Breast epithelium (tissue), 4 donors: Measurements from ENCODE around the gene NDFIP2. TPM values are rescaled to one million over a fixed set of nuclear protein-coding genes. Genes with fewer than 3 reads are reported as not detected.

ENCODE experiments used
- DNase-seq, 2 donors: peaks; one replicate each; pipeline ENCODE4 v3.0.0-alpha.2; 2019; ENCODE audit warnings: low spot score in 2 of 2
- H3K27ac ChIP-seq, 2 donors: fragments of 200-600 bp; sonication (generic) in 1 of 2; one replicate each; pipeline ENCODE4 v1.5.1; 2016 to 2019; ENCODE audit warnings: mild to moderate bottlenecking in 1 of 2
- H3K27me3 ChIP-seq, 2 donors: fragments of 200-600 bp; sonication (generic) in 1 of 2; one replicate each; pipeline versions ENCODE4 v1.5.1 to v1.6.0; 2017 to 2019; ENCODE audit warnings: control low read depth in 1 of 2, mild to moderate bottlenecking in 1 of 2
- H3K36me3 ChIP-seq: fragments of 200-600 bp; one replicate; pipeline ENCODE4 v1.5.1; 2019
- H3K4me1 ChIP-seq, 2 donors: fragments of 200-600 bp; sonication (generic); one replicate each; pipeline ENCODE4 v1.5.1; 2016 to 2019; ENCODE audit warnings: control low read depth in 1 of 2
- H3K4me3 ChIP-seq, 3 donors: fragments of 200-600 bp; sonication (generic); 1 replicate in 2 of 3; 2 replicates in 1 of 3; pipeline ENCODE4 v1.5.1; 2016 to 2019; ENCODE audit warnings: mild to moderate bottlenecking in 3 of 3, moderate library complexity in 2 of 3
- H3K9me3 ChIP-seq, 2 donors: fragments of 200-600 bp; sonication (generic) in 1 of 2; one replicate each; pipeline ENCODE4 v1.5.1; 2016 to 2019; ENCODE audit warnings: control low read depth in 1 of 2
- CTCF ChIP-seq, 3 donors: fragments of 450-650 bp; IDR thresholded peaks; one replicate each; pipeline ENCODE4 v1.5.1; 2016 to 2017; ENCODE audit warnings: antibody characterized with exemption in 3 of 3, mild to moderate bottlenecking in 3 of 3, moderate library complexity in 3 of 3
- POLR2A ChIP-seq: fragments of 450-650 bp; IDR thresholded peaks from one replicate; pipeline ENCODE4 v1.6.1; 2016; ENCODE audit warnings: antibody characterized with exemption, mild to moderate bottlenecking, moderate library complexity
- POLR2AphosphoS5 ChIP-seq, 3 donors: sonication (generic); formaldehyde crosslinking; IDR thresholded peaks; one replicate each; pipeline ENCODE4 v1.6.1; 2017; ENCODE audit warnings: antibody characterized with exemption in 3 of 3
- intact Hi-C: fragments of 100-400 bp; cut with DNase I; formaldehyde crosslinking; loops from one replicate; pipeline ENCODE4 v1.15.1; 2023; ENCODE audit warnings: low total_unique reads
- total RNA-seq, 3 donors: library from RNA; depleted of rRNA; stranded (reverse); fragments of >200 nt; gene quantifications; one replicate each; pipeline ENCODE4 v1.1.0, GENCODE V29; 2016

The NDFIP2 gene
- total RNA-seq, 3 donors from 2014 or later, result 15.8 to 26.5 (median 22.6) TPM

- no peak for DNase-seq
- Histone ChIP-seq H3K4me3 (no peak overlapping the region), H3K36me3 (no peaks in the 10 kb centered on the region), H3K4me1 (no peaks in the 10 kb centered on the region), H3K27me3 (no peaks in the 10 kb centered on the region), H3K27ac (no peak overlapping the region), H3K9me3 (no peaks in the 10 kb centered on the region)
- intact Hi-C loops, result no loop called here
- TF ChIP-seq POLR2AphosphoS5 (IDR thresholded peaks at IDR 0.05) (no peak), POLR2A (no peak), CTCF (IDR thresholded peaks at IDR 0.05) (no peak)
These were observed 41.7 kb upstream of the NDFIP2 start for GRCh38 chr13:79439275-79439674.

DNA sequence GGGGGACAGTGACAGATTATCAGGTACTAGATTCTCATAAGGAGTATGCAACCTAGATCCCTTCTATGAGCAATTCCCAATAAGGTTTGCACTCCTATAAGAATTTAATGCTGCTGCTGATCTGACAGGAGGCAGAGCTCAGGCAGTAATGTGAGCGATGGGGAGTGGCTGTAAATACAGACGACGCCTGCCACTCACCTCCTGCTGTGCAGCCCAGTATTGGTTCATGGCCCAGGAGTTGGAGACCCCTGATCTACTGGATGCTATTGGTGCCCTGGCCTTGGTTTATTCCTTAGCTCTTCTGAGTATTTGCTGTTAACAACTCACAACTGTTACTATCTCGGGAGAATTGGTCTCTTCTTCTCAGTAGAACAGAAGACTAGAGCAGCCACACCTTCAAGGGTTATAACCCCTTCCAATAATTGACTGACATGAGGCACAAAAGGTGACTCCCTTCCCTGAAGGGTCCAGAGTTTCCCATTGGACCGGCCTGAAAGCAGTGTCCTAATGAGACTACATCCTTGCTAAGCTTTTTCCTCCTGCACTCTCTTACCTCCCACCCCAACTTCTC is 39.9 kb upstream of the NDFIP2 start:
- H3K4me1 ChIP-seq, result no peaks in the 10 kb centered on the region
- no peaks in the 10 kb centered on the region for H3K36me3 ChIP-seq
- intact Hi-C loops, result no loop called here
- no peaks in the 10 kb centered on the region for H3K27me3 ChIP-seq
- no peak overlapping the region for H3K27ac ChIP-seq
- H3K4me3 ChIP-seq, result no peak overlapping the region
- H3K9me3 ChIP-seq, result no peaks in the 10 kb centered on the region
- DNase-seq, result no peak
- TF ChIP-seq POLR2AphosphoS5 (IDR thresholded peaks at IDR 0.05), result no peak
- no peak for TF ChIP-seq CTCF (IDR thresholded peaks at IDR 0.05)
- TF ChIP-seq POLR2A, result no peak

DNA sequence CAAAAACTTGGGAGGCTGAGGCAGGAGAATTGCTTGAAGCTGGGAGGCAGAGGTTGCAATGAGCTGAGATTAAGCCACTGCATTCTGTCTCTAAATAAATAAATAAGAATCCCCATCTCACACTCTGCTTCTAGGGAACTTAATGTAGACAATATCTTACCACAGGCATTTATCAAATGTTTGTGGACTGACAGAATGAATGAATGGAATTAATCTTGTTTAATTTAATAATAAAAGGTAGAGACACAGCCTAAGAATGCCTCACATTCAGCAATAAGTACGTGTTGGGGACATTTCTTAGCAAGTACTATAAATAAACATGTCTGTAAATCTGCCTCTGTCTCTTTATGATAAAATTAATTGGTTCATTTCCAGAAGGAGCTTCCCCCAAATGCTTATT is 38.7 kb upstream of the NDFIP2 start:
- no peak for DNase-seq
- Histone ChIP-seq H3K27ac (no peak overlapping the region), H3K4me3 (no peak overlapping the region), H3K27me3 (no peaks in the 10 kb centered on the region), H3K4me1 (no peaks in the 10 kb centered on the region), H3K9me3 (no peaks in the 10 kb centered on the region), H3K36me3 (no peaks in the 10 kb centered on the region)
- TF ChIP-seq POLR2A (no peak), POLR2AphosphoS5 (IDR thresholded peaks at IDR 0.05) (no peak), CTCF (IDR thresholded peaks at IDR 0.05) (no peak)
- intact Hi-C loops, result no loop called here

GRCh38 chr13:79442706-79443105 is 38.2 kb upstream of the NDFIP2 start:
- Histone ChIP-seq H3K27me3 (no peaks in the 10 kb centered on the region), H3K9me3 (no peaks in the 10 kb centered on the region), H3K27ac (no peak overlapping the region), H3K36me3 (no peaks in the 10 kb centered on the region), H3K4me3 (no peak overlapping the region), H3K4me1 (no peaks in the 10 kb centered on the region)
- TF ChIP-seq POLR2A (no peak), CTCF (IDR thresholded peaks at IDR 0.05) (no peak), POLR2AphosphoS5 (IDR thresholded peaks at IDR 0.05) (no peak)
- intact Hi-C loops, result no loop called here
- DNase-seq, result no peak

DNA sequence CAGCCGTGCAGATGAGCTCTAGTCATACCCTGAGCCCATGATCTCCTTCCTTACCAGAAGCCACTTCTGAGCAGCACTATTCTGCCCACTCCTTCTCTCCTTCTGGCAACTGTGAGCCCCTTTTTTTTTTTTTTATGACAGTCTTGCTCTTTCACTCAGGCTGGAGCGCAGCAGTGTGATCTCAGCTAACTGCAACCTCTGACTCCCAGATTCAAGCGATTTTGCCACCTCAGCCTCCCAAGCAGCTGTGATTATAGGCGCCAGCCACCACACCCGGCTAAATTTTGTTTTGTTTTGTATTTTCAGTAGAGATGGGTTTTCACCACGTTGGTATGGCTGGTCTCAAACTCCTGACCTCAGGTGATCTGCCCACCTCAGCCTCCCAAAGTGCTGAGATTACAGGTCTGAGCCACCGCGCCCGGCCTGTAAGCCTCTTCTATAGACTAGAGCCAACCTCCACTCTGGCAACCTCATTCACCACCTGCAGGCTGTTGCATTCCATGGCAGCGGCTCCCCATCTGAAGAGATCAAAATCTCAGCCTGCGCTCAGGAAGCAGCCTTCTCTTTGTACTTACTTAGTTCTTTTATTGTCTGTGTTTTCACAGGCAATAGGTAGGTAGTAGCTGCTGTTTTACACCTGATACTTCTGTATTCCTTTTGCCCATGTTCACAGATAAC is 34.8 kb upstream of the NDFIP2 start:
- Histone ChIP-seq H3K27me3 (no peaks in the 10 kb centered on the region), H3K9me3 (no peaks in the 10 kb centered on the region), H3K27ac (no peak overlapping the region), H3K36me3 (no peaks in the 10 kb centered on the region), H3K4me1 (no peaks in the 10 kb centered on the region), H3K4me3 (no peak overlapping the region)
- TF ChIP-seq CTCF (IDR thresholded peaks at IDR 0.05) (no peak), POLR2A (no peak), POLR2AphosphoS5 (IDR thresholded peaks at IDR 0.05) (no peak)
- intact Hi-C loops, result no loop called here
- DNase-seq, result no peak
